SKM-1 treated with dmso at 0.1 percent for 144 hours (cell line): Measurements from ENCODE around the gene GPC6.

Experiments used
- DNase-seq: peaks from one replicate; lab custom pipeline; 2025; ENCODE audit not compliant: unreplicated experiment; lab: John Stamatoyannopoulos, UW

The GPC6 gene

DNA sequence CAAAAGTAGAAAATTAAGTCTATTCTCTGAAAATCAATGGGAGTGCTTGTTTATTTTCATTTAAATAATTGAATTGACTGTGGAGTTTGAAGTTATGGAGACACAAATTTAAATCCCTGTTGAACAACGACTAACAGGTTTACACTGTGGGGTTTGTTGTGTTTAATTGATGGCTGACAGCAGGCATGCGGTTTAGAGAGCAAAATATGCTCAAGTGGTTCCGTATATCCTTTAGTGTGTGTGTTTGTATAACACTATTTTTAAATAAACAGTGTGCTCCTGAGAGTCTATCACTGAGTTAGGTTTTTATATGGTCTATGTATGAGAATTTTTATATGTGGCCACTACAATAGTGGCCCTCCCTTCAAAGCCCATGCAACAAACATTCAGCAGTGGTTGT is 332.0 kb downstream of the GPC6 start:
- DNase-seq, result no peak

- DNase-seq, result no peak
Observed at GRCh38 chr13:93559718-93560117, 333.1 kb downstream of the GPC6 start.

DNA sequence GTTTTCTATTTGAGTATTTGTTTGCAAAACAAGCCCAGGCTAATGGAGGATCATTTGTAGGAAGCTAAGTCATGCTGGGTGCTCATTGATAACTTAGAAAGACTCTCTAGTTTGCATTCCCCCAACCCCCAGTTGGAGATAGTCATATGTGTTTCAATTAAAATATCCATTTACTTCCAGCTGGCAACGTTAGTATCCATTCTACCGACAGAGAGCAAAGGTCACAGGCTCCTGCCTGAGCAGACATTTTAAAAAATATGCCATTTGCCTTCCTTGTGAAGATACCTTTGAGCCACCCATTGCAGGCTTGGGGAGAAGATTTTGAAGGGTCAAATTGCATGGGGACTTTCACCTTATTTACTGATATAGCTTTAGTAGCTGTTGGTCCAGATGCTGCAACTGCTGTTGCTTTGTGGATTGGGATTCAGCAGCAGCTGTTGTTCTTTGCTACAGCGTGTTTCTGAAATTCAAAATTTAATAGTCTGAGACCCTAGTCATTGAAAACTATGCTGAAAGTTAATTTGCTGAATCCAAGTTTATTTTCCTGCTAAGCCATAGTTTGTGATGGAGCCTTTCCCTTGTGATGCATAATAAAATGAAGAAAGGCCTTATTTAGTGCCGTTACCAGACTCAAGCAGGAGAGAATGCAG is 335.1 kb downstream of the GPC6 start:
- no peak for DNase-seq

DNA sequence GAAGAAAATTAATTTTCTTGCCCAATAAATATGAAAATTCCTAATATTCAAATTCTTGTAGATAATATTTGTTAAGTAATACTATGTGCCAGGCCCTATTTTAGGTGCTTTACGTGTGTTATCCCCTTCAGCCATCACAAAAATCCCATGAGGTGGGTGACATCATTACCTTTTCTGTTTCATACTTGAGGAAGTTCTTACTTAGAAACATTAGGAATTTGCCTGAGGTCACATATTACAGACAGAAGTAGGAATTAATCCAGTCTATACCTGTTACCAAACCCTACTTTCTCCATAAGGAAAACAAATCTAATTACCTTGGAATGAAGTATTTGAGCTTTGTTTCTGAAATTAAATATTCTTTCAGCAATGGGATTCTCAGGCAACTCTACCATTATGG is 336.1 kb downstream of the GPC6 start:
- DNase-seq, result no peak

- peak; percentile 37 for DNase-seq
Observed at GRCh38 chr13:93577105-93577504, 350.5 kb downstream of the GPC6 start.

DNA sequence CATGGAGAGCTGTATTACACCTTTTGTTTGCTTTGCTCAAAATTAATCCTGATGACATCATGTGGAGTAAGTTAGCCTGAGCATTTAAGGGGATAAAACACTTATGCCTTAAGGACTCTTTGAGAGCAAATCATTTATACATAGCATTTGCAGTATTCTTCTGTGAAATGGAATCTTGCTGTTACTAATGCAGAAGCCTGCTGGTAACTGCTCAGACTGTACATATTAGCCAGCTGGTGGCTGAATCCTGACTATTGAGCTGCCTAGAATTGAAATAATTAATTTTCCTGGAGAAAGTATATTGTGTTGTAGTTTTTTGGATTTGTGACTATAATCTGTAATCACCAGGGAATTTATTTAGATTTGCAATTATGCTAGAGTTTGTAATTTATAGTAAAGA is 363.2 kb downstream of the GPC6 start:
- DNase-seq, result no peak

DNA sequence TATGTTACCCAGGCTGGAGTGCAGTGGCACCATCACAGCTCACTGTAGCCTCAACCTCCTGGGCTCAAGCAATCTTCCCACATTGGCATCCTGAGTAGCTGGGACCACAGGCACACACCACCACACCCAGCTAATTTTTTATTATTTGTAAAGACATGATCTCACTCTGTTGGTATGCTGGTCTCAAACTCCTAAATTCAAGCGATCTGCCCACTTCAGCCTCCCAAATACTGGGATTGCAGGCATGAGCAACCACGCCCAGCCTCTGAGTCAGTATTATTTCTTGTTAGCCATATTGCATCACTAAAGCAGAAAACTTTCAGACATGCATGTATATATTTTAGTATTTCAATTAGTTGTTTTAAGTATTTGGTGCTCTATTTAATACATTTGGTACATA is 376.4 kb downstream of the GPC6 start:
- no peak for DNase-seq

DNA sequence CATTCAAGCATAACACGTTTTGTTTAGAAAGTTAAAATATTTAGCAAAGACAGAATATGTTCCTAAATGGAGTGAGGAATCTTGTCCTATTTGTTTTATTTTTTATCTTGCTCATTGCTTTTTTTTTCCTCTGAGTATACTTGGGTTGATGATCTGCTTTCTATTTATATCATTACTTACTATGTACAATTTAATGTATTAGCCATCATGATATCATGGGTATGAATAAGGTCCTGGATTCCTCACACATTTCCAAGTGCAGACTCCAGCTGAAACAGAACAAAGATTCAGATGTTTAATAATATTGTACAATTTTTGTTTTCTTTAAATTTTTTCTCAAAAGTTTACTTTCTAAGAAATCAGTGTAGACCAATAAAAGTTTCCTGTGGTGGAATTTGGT is 388.2 kb downstream of the GPC6 start:
- no peak for DNase-seq

GRCh38 chr13:93620181-93620765 is 393.7 kb downstream of the GPC6 start:
- DNase-seq, result no peak

DNA sequence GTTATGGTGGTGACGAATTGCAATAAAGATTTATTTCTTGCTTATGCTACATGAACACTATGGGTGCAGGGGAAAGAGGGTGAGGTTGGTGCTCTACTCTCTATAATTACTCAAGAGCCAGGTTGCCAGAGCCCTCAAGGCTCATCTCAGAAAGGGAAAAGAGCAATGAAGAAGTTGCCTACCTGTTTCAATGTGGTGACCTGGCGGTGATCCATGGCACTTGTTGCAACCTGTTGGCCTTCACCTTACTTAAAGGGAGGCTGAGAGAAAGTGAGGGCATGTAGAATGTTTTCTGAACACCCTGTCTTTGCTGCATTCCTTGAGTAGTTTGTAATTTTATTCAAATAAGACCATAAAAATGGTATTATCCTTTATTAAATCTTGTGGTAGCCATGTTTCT is 394.4 kb downstream of the GPC6 start:
- no peak for DNase-seq

- no peak for DNase-seq
Observed at GRCh38 chr13:93621966-93622365, 395.4 kb downstream of the GPC6 start.

- no peak for DNase-seq
Observed at GRCh38 chr13:93624311-93624777, 397.7 kb downstream of the GPC6 start.

- DNase-seq, result no peak
Observed at GRCh38 chr13:93625536-93625935, 398.9 kb downstream of the GPC6 start.

DNA sequence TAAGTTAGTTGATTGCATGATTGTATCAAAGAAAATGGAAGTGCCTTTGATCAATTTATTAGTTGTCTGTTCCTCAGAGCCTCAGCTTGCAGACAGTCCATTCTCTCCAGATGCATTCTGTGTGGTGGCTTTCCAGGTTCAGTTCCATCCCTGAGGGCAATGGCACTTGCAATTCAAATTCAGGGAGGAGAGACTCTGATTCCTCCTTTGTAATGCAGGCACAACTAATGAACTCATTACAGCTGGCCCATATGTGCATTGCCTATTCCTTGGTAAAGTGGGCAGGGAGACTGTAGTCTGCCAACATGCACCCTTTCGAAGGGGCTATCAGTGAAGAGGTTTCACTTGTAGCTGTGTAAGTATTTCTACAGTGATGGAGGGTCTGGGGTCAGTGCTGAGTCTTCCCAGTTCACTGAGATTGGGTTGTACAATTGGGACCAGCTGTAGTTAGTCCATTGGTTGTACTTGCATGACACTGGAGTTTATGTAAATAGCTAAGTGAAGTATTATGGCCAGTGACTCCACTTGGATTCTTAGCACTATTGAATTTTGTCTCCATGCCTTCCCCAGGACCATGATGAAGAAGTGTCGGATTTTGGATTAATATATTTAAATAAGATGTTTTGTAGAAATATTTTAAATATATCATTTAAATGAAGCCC is 401.7 kb downstream of the GPC6 start:
- DNase-seq, result no peak

DNA sequence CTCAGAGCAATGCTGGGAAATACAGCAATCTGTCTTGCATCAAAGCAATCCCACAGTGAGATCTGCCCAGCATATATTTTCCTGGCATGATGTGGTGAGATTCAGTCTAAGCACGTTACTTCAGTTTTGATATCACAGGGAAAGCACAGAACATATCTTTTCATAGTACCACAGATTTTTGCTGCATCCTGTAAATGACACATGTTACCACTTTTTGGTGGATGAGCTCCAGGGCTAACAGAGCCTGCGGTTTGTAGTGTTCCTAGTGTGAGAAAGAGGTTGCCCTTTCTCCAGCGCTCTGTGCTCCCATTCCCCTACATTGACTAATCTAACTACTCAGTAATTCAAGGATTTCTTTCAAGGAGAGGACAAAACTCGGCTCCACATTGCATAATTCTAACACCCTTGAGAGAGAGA is 409.0 kb downstream of the GPC6 start:
- no peak for DNase-seq

DNA sequence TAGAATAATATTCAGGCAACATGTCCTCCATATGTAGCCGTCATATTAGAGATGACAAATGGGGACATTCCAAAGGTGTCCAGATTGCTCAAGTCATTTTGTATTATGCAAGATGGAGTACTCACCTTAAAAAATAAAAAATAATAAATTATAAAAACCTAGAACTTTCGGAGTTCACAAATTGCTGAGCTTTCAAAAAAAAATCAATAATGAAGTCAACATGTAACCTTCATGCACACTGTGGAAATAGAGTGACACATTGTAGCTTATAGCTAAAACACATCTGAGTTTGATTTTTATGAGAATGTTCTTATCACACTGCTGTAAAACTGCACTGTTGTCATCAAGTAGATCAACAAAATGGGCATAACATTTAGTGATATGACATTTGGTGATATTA is 411.2 kb downstream of the GPC6 start:
- DNase-seq, result no peak

DNA sequence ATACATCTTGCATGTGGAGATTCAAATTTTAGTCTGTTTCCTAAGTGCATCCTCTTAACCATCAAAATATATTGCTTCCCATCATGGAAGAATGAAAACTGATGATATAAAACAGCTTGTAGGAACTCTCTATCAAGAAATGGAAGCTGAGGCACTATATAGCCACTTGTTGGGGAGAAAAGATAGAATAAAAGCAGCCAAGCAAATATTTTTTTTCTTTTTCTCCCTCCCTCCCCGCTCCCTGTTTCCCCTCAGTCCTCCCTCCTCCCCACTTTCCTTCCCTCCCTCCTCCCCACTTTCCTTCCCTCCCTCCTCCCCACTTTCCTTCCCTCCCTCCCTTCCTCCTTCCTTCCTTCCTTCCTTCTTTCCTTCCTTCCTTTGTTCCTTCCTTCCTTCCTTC is 413.8 kb downstream of the GPC6 start:
- no peak for DNase-seq

DNA sequence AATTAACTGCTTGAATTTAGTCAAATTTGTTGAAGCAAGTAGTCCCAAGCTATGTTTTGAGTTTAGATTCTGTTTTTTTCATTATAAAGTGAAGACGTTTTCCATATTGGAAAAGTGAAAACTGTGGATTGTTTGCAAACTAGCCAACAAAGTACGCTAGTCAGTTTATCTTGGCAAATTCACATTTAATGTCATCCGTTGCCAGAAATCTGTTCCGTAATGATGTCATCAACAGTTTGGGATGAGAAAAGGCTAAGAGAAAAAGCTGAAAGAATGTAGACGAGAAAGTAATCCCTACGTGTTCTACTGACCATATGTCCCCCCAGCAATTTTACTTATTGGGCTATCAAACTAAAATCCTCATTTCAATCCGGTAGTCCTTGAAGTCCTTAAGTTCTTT is 419.6 kb downstream of the GPC6 start:
- DNase-seq, result no peak

DNA sequence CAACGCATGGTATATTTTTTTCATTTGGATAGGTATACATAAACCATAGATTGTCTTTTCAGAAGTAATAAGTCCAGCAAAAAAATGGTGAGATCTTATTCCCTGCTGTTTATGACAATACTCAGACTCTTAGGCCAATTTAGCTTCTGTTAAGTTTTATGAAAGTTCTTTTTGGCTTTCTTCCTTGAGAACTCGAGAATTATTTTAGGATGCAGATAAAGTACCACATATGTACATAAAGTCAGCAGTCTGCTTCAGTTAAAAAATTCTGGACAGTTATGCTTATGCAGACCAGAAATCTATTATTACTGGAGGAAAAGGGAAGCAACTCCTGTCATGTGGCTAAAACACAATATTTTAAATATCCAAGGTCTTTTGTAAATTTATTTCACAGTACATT is 422.9 kb downstream of the GPC6 start:
- no peak for DNase-seq

DNA sequence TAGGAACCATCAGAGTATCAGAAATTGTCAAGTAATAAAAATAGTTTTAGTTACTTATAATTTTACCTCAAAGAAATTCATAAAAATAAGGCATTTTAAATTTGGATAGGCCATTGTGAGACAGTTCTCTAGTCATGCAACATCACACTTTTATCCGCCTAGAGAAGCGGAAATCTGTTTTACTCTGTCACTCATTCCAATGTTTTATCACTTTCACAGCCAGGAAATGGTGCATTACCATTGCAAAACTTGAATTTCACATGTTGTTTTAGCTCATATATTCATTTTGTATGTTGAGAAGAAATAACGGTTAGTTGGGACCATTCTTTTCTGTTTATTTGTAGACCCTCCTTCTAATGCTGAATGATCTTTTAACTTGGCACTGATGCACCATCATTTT is 427.2 kb downstream of the GPC6 start:
- no peak for DNase-seq

DNA sequence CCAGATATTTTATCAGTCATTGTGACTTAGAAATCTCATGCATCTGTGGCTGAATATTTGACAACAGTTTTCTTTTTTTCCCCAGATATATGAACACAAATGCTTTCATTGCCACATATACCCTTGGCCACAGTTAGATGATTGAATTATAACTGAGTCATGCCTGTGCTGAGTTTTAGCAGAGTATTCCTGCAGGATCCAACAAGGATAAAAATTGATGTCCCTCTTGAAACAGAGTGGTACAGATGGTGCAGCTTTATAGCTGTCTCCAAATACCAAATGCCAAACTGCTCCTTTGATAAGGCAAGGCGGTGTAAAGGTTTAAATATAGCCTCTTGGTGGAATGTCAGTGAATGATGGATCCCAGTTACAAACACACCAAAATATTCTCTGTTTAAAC is 428.5 kb downstream of the GPC6 start:
- no peak for DNase-seq

- DNase-seq, result no peak
Observed at GRCh38 chr13:93660391-93661063, 433.9 kb downstream of the GPC6 start.
